ENCODE measurements around the gene RNF166. TPM values are rescaled to one million over a fixed set of nuclear protein-coding genes. Genes with fewer than 3 reads are reported as not detected.

RNF166 gene
- polyA plus RNA-seq, 4 donors = 9.2 to 15.1 (median 12.1) TPM

DNA sequence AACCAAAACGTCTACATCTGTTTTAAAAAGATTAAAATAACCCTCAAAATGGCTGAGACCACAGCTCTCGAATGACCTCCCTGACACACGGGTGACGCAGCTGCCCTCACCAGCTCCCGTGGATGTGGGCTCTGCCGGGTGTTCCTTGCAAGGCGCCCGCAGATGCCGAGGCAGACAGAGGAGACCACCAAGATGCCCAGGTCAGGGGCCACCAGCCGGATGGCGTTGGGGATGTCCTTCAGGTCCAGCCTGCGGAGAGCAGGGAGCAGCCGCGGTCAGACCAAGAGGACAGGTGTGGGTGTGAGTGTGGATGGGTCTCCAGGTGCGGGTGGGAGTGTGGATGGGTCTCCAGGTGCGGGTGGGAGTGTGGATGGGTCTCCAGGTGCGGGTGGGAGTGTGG is 35.2 kb upstream of the RNF166 start:
- no peak overlapping the region for H3K27ac ChIP-seq (ENCODE audit: low read depth in 1 of 3, low read length in 2 of 3)
- H3K36me3 ChIP-seq (ENCODE audit: control insufficient read depth in 3 of 3, insufficient read depth in 2 of 3, low read depth in 1 of 3, low read length in 3 of 3) = peaks cover 0 to 78% (median 7%) of the 10 kb centered on the region in 3 donors
- DNase-seq (no peak), FAIRE-seq (no peak)
- no peak overlapping the region for H3K4me3 ChIP-seq (ENCODE audit: low read depth in 1 of 3, low read length in 3 of 3)
- H3K9me3 ChIP-seq (ENCODE audit: control insufficient read depth in 2 of 2, insufficient read depth in 1 of 2, low read depth in 1 of 2, low read length in 1 of 2) = no peaks in the 10 kb centered on the region
- WGBS, 3 donors = 93 to 94% (median 93%) methylated on average over 16 to 17 of the region's 17 CpGs
- H3K27me3 ChIP-seq (ENCODE audit: control insufficient read depth in 3 of 3, insufficient read depth in 3 of 3, low read length in 3 of 3) = no peaks in the 10 kb centered on the region
- peaks cover 0 to 17% (median 0%) of the 10 kb centered on the region in 3 donors for H3K4me1 ChIP-seq (ENCODE audit: control insufficient read depth in 3 of 3, insufficient read depth in 2 of 3, low read depth in 1 of 3, low read length in 2 of 3)

- peaks cover 0 to 83% (median 7%) of the 10 kb centered on the region in 3 donors for H3K36me3 ChIP-seq (ENCODE audit: control insufficient read depth in 3 of 3, insufficient read depth in 2 of 3, low read depth in 1 of 3, low read length in 3 of 3)
- H3K9me3 ChIP-seq (ENCODE audit: control insufficient read depth in 2 of 2, insufficient read depth in 1 of 2, low read depth in 1 of 2, low read length in 1 of 2) = no peaks in the 10 kb centered on the region
- no peak overlapping the region for H3K4me3 ChIP-seq (ENCODE audit: low read depth in 1 of 3, low read length in 3 of 3)
- H3K27me3 ChIP-seq (ENCODE audit: control insufficient read depth in 3 of 3, insufficient read depth in 3 of 3, low read length in 3 of 3) = no peaks in the 10 kb centered on the region
- 92 to 94% (median 92%) methylated on average over 12 of the region's 12 CpGs for WGBS, 3 donors
- peaks cover 0 to 17% (median 0%) of the 10 kb centered on the region in 3 donors for H3K4me1 ChIP-seq (ENCODE audit: control insufficient read depth in 3 of 3, insufficient read depth in 2 of 3, low read depth in 1 of 3, low read length in 2 of 3)
- H3K27ac ChIP-seq (ENCODE audit: low read depth in 1 of 3, low read length in 2 of 3) = no peak overlapping the region
- DNase-seq (no peak), FAIRE-seq (no peak)
These were observed 34.5 kb upstream of the RNF166 start for GRCh38 chr16:88740727-88741055.

DNA sequence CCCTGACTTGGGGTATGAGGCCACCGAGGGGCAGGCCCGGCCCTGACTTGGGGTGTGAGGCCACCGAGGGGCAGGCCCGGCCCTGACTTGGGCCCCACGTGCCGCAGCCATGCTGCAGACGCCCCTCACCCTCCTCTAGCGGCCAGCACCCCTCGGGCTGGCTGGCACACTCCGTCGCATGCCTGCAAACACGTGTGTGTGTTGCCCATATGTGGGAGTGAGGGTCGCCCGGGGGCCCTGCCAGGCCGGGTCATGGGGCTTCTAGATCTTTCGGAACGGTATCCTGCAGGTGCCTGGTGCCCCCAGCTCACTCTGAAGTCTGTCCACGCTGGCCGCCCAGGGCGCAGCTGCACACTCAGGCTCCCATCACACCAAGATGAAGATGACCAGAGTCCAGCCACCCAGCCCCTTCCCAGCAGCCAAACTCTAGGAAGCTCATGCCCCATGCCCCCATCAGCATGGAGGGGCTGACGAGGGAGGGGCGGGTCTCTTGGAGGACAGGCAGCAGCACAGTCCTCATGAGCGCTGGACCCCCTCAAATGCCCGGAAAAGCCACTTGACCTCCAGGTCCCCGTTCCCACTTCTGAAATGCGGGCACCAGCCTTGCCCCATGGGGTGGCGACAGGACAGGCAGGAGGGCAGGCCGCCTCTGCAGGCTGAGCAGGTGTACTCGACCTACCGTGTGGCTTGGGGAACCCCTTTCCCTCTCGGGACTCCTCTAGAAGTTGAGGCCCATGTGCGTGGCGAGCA is 33.9 kb upstream of the RNF166 start:
- H3K27ac ChIP-seq (ENCODE audit: low read depth in 1 of 3, low read length in 2 of 3) = no peak overlapping the region
- no peak for FAIRE-seq
- no peak for DNase-seq
- H3K4me3 ChIP-seq (ENCODE audit: low read depth in 1 of 3, low read length in 3 of 3) = no peak overlapping the region
- no peaks in the 10 kb centered on the region for H3K27me3 ChIP-seq (ENCODE audit: control insufficient read depth in 3 of 3, insufficient read depth in 3 of 3, low read length in 3 of 3)
- WGBS, 3 donors = 91 to 93% (median 92%) methylated on average over 31 to 33 of the region's 33 CpGs
- peaks cover 0 to 89% (median 7%) of the 10 kb centered on the region in 3 donors for H3K36me3 ChIP-seq (ENCODE audit: control insufficient read depth in 3 of 3, insufficient read depth in 2 of 3, low read depth in 1 of 3, low read length in 3 of 3)
- no peaks in the 10 kb centered on the region for H3K9me3 ChIP-seq (ENCODE audit: control insufficient read depth in 2 of 2, insufficient read depth in 1 of 2, low read depth in 1 of 2, low read length in 1 of 2)
- peaks cover 0 to 14% (median 0%) of the 10 kb centered on the region in 3 donors for H3K4me1 ChIP-seq (ENCODE audit: control insufficient read depth in 3 of 3, insufficient read depth in 2 of 3, low read depth in 1 of 3, low read length in 2 of 3)

GRCh38 chr16:88739139-88739976 is 33.1 kb upstream of the RNF166 start:
- no peak for FAIRE-seq
- H3K27me3 ChIP-seq (ENCODE audit: control insufficient read depth in 3 of 3, insufficient read depth in 3 of 3, low read length in 3 of 3) = no peaks in the 10 kb centered on the region
- no peak overlapping the region for H3K27ac ChIP-seq (ENCODE audit: low read depth in 1 of 3, low read length in 2 of 3)
- H3K4me1 ChIP-seq (ENCODE audit: control insufficient read depth in 3 of 3, insufficient read depth in 2 of 3, low read depth in 1 of 3, low read length in 2 of 3) = peaks cover 0 to 7% (median 0%) of the 10 kb centered on the region in 3 donors
- 80 to 91% (median 89%) methylated on average over 17 to 22 of the region's 22 CpGs for WGBS, 3 donors
- DNase-seq = no peak
- H3K4me3 ChIP-seq (ENCODE audit: low read depth in 1 of 3, low read length in 3 of 3) = no peak overlapping the region
- H3K36me3 ChIP-seq (ENCODE audit: control insufficient read depth in 3 of 3, insufficient read depth in 2 of 3, low read depth in 1 of 3, low read length in 3 of 3) = peaks cover 0 to 93% (median 11%) of the 10 kb centered on the region in 3 donors
- no peaks in the 10 kb centered on the region for H3K9me3 ChIP-seq (ENCODE audit: control insufficient read depth in 2 of 2, insufficient read depth in 1 of 2, low read depth in 1 of 2, low read length in 1 of 2)

- Histone ChIP-seq H3K4me3 (ENCODE audit: low read depth in 1 of 3, low read length in 3 of 3) (no peak overlapping the region), H3K27me3 (ENCODE audit: control insufficient read depth in 3 of 3, insufficient read depth in 3 of 3, low read length in 3 of 3) (no peaks in the 10 kb centered on the region), H3K36me3 (ENCODE audit: control insufficient read depth in 3 of 3, insufficient read depth in 2 of 3, low read depth in 1 of 3, low read length in 3 of 3) (peaks cover 2 to 98% (median 19%) of the 10 kb centered on the region in 3 donors), H3K4me1 (ENCODE audit: control insufficient read depth in 3 of 3, insufficient read depth in 2 of 3, low read depth in 1 of 3, low read length in 2 of 3) (no peaks in the 10 kb centered on the region), H3K27ac (ENCODE audit: low read depth in 1 of 3, low read length in 2 of 3) (no peak overlapping the region), H3K9me3 (ENCODE audit: control insufficient read depth in 2 of 2, insufficient read depth in 1 of 2, low read depth in 1 of 2, low read length in 1 of 2) (no peaks in the 10 kb centered on the region)
- WGBS, 3 donors = 86 to 90% (median 88%) methylated on average over 37 to 41 of the region's 41 CpGs
- DNase-seq (no peak), FAIRE-seq (no peak)
These were observed 32.2 kb upstream of the RNF166 start for GRCh38 chr16:88738151-88739084.

DNA sequence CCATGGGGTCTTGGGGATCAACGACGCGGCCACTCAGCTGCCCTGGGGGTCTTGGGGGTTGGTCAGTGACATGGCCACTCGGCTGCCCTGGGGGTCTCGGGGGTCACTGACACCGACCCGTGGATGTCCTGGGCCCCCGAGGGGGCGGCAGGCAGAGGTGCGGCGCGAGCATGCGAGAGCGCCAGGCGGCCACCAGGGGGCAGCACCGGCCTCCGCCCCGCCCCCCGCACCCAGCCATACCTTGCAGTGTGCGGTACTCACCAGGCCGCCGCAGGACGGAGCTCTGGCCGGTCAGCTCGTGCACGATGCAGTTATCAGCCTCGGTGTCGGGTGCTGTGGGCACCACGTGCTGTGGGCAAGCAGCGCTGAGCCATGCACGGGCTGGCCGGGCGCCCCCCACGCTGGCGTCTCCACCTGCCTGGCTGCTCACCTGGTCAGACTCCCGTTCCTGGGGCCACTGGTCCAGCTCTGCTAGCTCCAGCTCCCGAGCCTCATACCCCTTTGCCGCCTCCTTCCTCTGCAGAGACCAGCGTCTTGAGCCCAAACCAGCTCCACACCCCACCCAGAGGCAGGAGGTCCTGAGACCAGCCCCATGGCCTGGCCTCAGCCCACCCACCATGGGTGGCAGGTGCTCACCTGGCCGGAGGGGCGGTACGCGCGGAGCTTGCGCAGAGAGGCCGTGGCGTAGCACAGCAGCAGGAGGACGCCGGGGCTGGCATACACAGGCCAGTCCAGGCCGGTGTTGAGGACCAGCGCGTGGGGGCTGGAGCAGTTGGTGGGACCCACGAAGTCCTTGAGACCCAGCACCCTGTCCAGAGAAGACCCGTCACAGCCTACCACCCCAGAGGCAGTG is 31.3 kb upstream of the RNF166 start:
- DNase-seq = peak; percentile 72 to 76
- WGBS, 3 donors = 38 to 47% (median 42%) methylated on average over 41 to 54 of the region's 54 CpGs
- no peak overlapping the region for H3K27ac ChIP-seq (ENCODE audit: low read depth in 1 of 3, low read length in 2 of 3)
- H3K9me3 ChIP-seq (ENCODE audit: control insufficient read depth in 2 of 2, insufficient read depth in 1 of 2, low read depth in 1 of 2, low read length in 1 of 2) = no peaks in the 10 kb centered on the region
- no peaks in the 10 kb centered on the region for H3K4me1 ChIP-seq (ENCODE audit: control insufficient read depth in 3 of 3, insufficient read depth in 2 of 3, low read depth in 1 of 3, low read length in 2 of 3)
- no peak for FAIRE-seq
- no peaks in the 10 kb centered on the region for H3K27me3 ChIP-seq (ENCODE audit: control insufficient read depth in 3 of 3, insufficient read depth in 3 of 3, low read length in 3 of 3)
- peaks cover 2 to 98% (median 19%) of the 10 kb centered on the region in 3 donors for H3K36me3 ChIP-seq (ENCODE audit: control insufficient read depth in 3 of 3, insufficient read depth in 2 of 3, low read depth in 1 of 3, low read length in 3 of 3)
- H3K4me3 ChIP-seq (ENCODE audit: low read depth in 1 of 3, low read length in 3 of 3) = no peak overlapping the region

DNA sequence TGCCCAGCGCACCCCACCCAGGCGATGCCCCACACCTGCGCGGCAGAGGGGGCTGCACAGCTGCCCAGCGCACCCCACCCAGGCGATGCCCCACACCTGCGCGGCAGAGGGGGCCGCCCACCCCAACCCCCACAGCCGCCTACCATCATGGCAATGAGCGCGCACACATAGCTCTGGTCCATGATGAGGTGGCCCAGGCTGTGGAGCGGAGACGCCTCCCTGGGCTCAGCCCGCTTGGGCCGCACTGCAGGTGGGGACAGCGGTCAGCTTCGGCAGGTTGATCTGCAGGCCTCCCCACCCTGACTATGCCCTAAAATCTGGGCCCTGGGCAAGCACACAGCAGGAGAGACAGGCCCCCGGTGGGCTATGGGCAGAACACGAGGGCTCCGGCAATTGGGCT is 30.3 kb upstream of the RNF166 start:
- no peaks in the 10 kb centered on the region for H3K27me3 ChIP-seq (ENCODE audit: control insufficient read depth in 3 of 3, insufficient read depth in 3 of 3, low read length in 3 of 3)

More for the DNA sequence above, 30.3 kb upstream of the RNF166 start:
- Histone ChIP-seq H3K4me1 (ENCODE audit: control insufficient read depth in 3 of 3, insufficient read depth in 2 of 3, low read depth in 1 of 3, low read length in 2 of 3) (no peaks in the 10 kb centered on the region), H3K9me3 (ENCODE audit: control insufficient read depth in 2 of 2, insufficient read depth in 1 of 2, low read depth in 1 of 2, low read length in 1 of 2) (no peaks in the 10 kb centered on the region), H3K27ac (ENCODE audit: low read depth in 1 of 3, low read length in 2 of 3) (no peak overlapping the region), H3K36me3 (ENCODE audit: control insufficient read depth in 3 of 3, insufficient read depth in 2 of 3, low read depth in 1 of 3, low read length in 3 of 3) (peaks cover 2 to 97% (median 19%) of the 10 kb centered on the region in 3 donors), H3K4me3 (ENCODE audit: low read depth in 1 of 3, low read length in 3 of 3) (no peak overlapping the region)
- 96 to 100% (median 99%) methylated on average over 13 to 21 of the region's 21 CpGs for WGBS, 3 donors
- no peak for FAIRE-seq
- no peak for DNase-seq

All from small intestine (tissue), 7 donors.